Mesenchymal stem cell (in vitro differentiated cells and primary cell): ENCODE data around the gene KCND2.
"Not testable (repeated sequence)": the region's sequence is repeated elsewhere in the genome, so short reads cannot be mapped to it uniquely, and the experiment has no call there.

ENCODE experiments used
- DNase-seq: peaks from one replicate; pipeline ENCODE4 v3.0.0-alpha.2; 2013
- H2AFZ ChIP-seq: one replicate; pipeline ENCODE4 v1.6.1; 2013; ENCODE audit warnings: low read depth, mild to moderate bottlenecking, control low read depth, inconsistent platforms, low read length, moderate library complexity
- H2AK5ac ChIP-seq: 2 replicates; pipeline ENCODE4 v1.6.1; 2013; ENCODE audit warnings: low read length, moderate library complexity, mild to moderate bottlenecking, inconsistent platforms; ENCODE audit not compliant: severe bottlenecking
- H2BK120ac ChIP-seq: one replicate; pipeline ENCODE4 v1.6.1; 2013; ENCODE audit warnings: low read depth, mild to moderate bottlenecking, inconsistent platforms, low read length, moderate library complexity
- H2BK12ac ChIP-seq, 2 experiments: one replicate each; pipeline ENCODE4 v1.6.1; 2013; ENCODE audit warnings: inconsistent platforms in 2 of 2, low read length in 2 of 2, mild to moderate bottlenecking in 2 of 2, moderate library complexity in 2 of 2, control low read depth in 1 of 2
- H2BK15ac ChIP-seq: one replicate; pipeline ENCODE4 v1.6.1; 2013; ENCODE audit warnings: mild to moderate bottlenecking, low read depth, inconsistent platforms; ENCODE audit not compliant: poor library complexity, severe bottlenecking
- H2BK5ac ChIP-seq: 2 replicates; pipeline ENCODE4 v1.6.1; 2013; ENCODE audit warnings: low read depth, mild to moderate bottlenecking, low read length, control low read depth, inconsistent platforms; ENCODE audit not compliant: poor library complexity, severe bottlenecking
- H3K14ac ChIP-seq, 2 experiments: one replicate each; pipeline ENCODE4 v1.6.1; 2013; ENCODE audit warnings: inconsistent platforms in 2 of 2, low read length in 2 of 2, control low read depth in 1 of 2, mild to moderate bottlenecking in 1 of 2, moderate library complexity in 1 of 2
- H3K18ac ChIP-seq, 2 experiments: one replicate each; pipeline ENCODE4 v1.6.1; 2013; ENCODE audit warnings: inconsistent platforms in 2 of 2, low read length in 2 of 2, control low read depth in 1 of 2, low read depth in 1 of 2, mild to moderate bottlenecking in 1 of 2
- H3K23ac ChIP-seq, 2 experiments: one replicate each; pipeline ENCODE4 v1.6.1; 2013; ENCODE audit warnings: inconsistent platforms in 2 of 2, low read length in 2 of 2, mild to moderate bottlenecking in 2 of 2, moderate library complexity in 2 of 2, control low read depth in 1 of 2
- H3K27ac ChIP-seq: 2 replicates; pipeline ENCODE4 v1.5.1; 2013; ENCODE audit warnings: mild to moderate bottlenecking, moderate library complexity, low read length, control low read depth, inconsistent platforms; ENCODE audit not compliant: poor library complexity, severe bottlenecking
- H3K27me3 ChIP-seq, 2 experiments: 2 replicates each; pipeline versions ENCODE4 v1.6.1 to v1.7.0; 2013; ENCODE audit warnings: low read length in 2 of 2, mild to moderate bottlenecking in 2 of 2, moderate library complexity in 2 of 2, control low read depth in 1 of 2, inconsistent platforms in 1 of 2; ENCODE audit not compliant: control insufficient read depth in 1 of 2, insufficient read depth in 1 of 2
- H3K36me3 ChIP-seq, 2 experiments: 2 replicates each; pipeline versions ENCODE4 v1.6.1 to v1.7.0; 2013; ENCODE audit warnings: low read length in 2 of 2, control low read depth in 1 of 2, inconsistent platforms in 1 of 2, low read depth in 1 of 2, mild to moderate bottlenecking in 1 of 2; ENCODE audit not compliant: insufficient read depth in 2 of 2, control insufficient read depth in 1 of 2
- H3K4ac ChIP-seq, 2 experiments: one replicate each; pipeline ENCODE4 v1.6.1; 2013; ENCODE audit warnings: inconsistent platforms in 2 of 2, low read length in 2 of 2, mild to moderate bottlenecking in 2 of 2, moderate library complexity in 2 of 2, control low read depth in 1 of 2, low read depth in 1 of 2
- H3K4me1 ChIP-seq: 2 replicates; pipeline ENCODE4 v1.6.1; 2013; ENCODE audit warnings: low read depth, low read length, control low read depth; ENCODE audit not compliant: control insufficient read depth, insufficient read depth
- H3K4me2 ChIP-seq: 2 replicates; pipeline ENCODE4 v1.6.1; 2013; ENCODE audit warnings: low read length, mild to moderate bottlenecking, inconsistent platforms; ENCODE audit not compliant: poor library complexity, severe bottlenecking
- H3K4me3 ChIP-seq, 2 experiments: 2 replicates each; pipeline versions ENCODE4 v1.5.1 to v1.7.0; 2013; ENCODE audit warnings: low read length in 2 of 2, mild to moderate bottlenecking in 2 of 2, control low read depth in 1 of 2, low read depth in 1 of 2; ENCODE audit not compliant: insufficient read depth in 1 of 2
- H3K79me1 ChIP-seq: replicated peaks from 2 replicates; pipeline ENCODE4 v1.6.1; 2013; ENCODE audit warnings: mild to moderate bottlenecking, control low read depth, low read length, inconsistent platforms; ENCODE audit not compliant: poor library complexity, severe bottlenecking
- H3K9ac ChIP-seq: 2 replicates; pipeline ENCODE4 v1.7.0; 2013; ENCODE audit warnings: mild to moderate bottlenecking, low read length, moderate library complexity
- H3K9me3 ChIP-seq: 2 replicates; pipeline ENCODE4 v1.7.0; 2013; ENCODE audit warnings: mild to moderate bottlenecking, low read length; ENCODE audit not compliant: control insufficient read depth
- H4K8ac ChIP-seq: one replicate; pipeline ENCODE4 v1.6.1; 2013; ENCODE audit warnings: inconsistent platforms, mild to moderate bottlenecking, low read length, moderate library complexity
- H4K91ac ChIP-seq: one replicate; pipeline ENCODE4 v1.6.1; 2013; ENCODE audit warnings: mild to moderate bottlenecking, low read length, inconsistent platforms
- WGBS: methylation state at CpG from one replicate; pipeline ENCODE4 v1.1.7; 2013; ENCODE audit warnings: mixed read lengths; 5-methylcytosine and 5-hydroxymethylcytosine counted together

KCND2 gene

DNA sequence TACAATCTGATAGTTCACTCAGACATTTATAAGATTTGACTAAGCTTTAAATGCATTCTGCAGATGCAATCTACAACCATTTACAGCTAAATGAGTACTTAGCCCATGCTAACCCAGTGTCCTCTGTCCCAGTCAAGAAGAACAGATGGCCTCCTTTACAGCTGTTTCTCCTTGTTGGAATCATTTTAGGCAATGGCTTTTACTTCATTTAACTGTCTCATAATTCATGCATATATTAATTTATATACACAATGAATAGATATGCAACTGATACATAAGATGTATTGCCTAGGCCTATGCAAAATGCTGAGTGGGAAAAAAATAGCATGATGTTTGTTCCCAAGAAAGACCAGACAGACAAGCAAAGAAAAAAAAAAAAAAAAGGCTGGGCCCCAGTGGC, 502.8 kb downstream of the KCND2 start:
- Histone ChIP-seq H3K27ac (no peak overlapping the region), H3K79me1 (no peaks in the 10 kb centered on the region), H4K91ac (no peak overlapping the region), H3K9me3 (no peaks in the 10 kb centered on the region), H3K4me2 (no peak overlapping the region), H2BK15ac (no peak overlapping the region), H3K27me3 (no peaks in the 10 kb centered on the region), H3K4me1 (no peaks in the 10 kb centered on the region), H3K23ac (no peak overlapping the region), H3K4ac (no peak overlapping the region), H2BK120ac (no peak overlapping the region), H2BK5ac (no peak overlapping the region), H3K14ac (no peak overlapping the region), H4K8ac (no peak overlapping the region), H3K18ac (no peak overlapping the region), H2BK12ac (no peak overlapping the region), H3K4me3 (no peak overlapping the region), H3K36me3 (no peaks in the 10 kb centered on the region), H2AK5ac (no peak overlapping the region), H3K9ac (no peak overlapping the region), H2AFZ (no peak overlapping the region)
- peak; percentile 39 for DNase-seq

DNA sequence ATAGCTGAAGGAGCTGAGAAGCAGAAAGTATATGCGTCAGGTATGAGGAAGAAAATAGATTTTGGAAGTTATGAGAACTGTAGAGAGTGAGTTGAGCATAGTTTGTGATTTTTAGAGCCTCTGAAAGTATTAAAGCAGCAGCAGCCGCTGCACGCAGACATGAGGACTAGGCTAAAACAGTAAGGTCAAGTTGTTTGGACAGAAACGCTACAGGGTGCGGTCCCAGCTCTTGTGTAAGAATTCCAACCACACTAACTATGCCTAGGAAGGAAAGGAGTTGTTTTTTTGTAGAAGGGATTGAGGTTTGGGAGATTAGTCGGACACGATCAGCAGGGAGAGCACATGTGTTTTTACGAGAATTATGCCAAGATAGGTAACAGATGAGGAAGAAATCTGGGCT, 506.1 kb downstream of the KCND2 start:
- not testable (repeated sequence) for DNase-seq, H2BK5ac ChIP-seq, H2BK15ac ChIP-seq, H3K36me3 ChIP-seq, H3K23ac ChIP-seq, H3K4me2 ChIP-seq, H3K4ac ChIP-seq, H4K8ac ChIP-seq, H3K4me1 ChIP-seq, H2BK12ac ChIP-seq, H3K27me3 ChIP-seq, H4K91ac ChIP-seq, H3K79me1 ChIP-seq, H3K18ac ChIP-seq, H3K27ac ChIP-seq, H2AFZ ChIP-seq, H3K14ac ChIP-seq, H3K9ac ChIP-seq, H3K9me3 ChIP-seq, H2BK120ac ChIP-seq, H2AK5ac ChIP-seq, H3K4me3 ChIP-seq
- WGBS: 97% methylated on average over 8 of the region's 8 CpGs

GRCh38 chr7:120780451-120780850, 507.5 kb downstream of the KCND2 start:
- not testable (repeated sequence) for H2AFZ ChIP-seq, H3K9me3 ChIP-seq, H3K4me1 ChIP-seq, H3K18ac ChIP-seq, H3K4me3 ChIP-seq, H4K8ac ChIP-seq, H3K4ac ChIP-seq, H2BK12ac ChIP-seq, H3K79me1 ChIP-seq, H2AK5ac ChIP-seq, DNase-seq, H2BK120ac ChIP-seq, H3K14ac ChIP-seq, H3K4me2 ChIP-seq, H2BK15ac ChIP-seq, H2BK5ac ChIP-seq, H3K36me3 ChIP-seq, H3K27me3 ChIP-seq, H3K27ac ChIP-seq, H3K9ac ChIP-seq, H3K23ac ChIP-seq, H4K91ac ChIP-seq
- WGBS: 86% methylated on average over 7 of the region's 7 CpGs

GRCh38 chr7:120780938-120781337, 508.0 kb downstream of the KCND2 start:
- 44% methylated on average over 5 of the region's 6 CpGs for WGBS
- Histone ChIP-seq H3K79me1 (no peaks in the 10 kb centered on the region), H3K4me3 (no peak overlapping the region), H2BK12ac (no peak overlapping the region), H3K23ac (no peak overlapping the region), H3K4ac (no peak overlapping the region), H3K4me1 (no peaks in the 10 kb centered on the region), H2AFZ (no peak overlapping the region), H3K9ac (no peak overlapping the region), H2BK120ac (no peak overlapping the region), H3K18ac (no peak overlapping the region), H4K91ac (no peak overlapping the region), H3K27me3 (no peaks in the 10 kb centered on the region), H3K9me3 (no peaks in the 10 kb centered on the region), H3K27ac (no peak overlapping the region), H3K36me3 (no peaks in the 10 kb centered on the region), H3K14ac (no peak overlapping the region), H3K4me2 (no peak overlapping the region), H4K8ac (no peak overlapping the region), H2AK5ac (no peak overlapping the region), H2BK5ac (no peak overlapping the region), H2BK15ac (no peak overlapping the region)
- no peak for DNase-seq
